Spinal cord (tissue), 10 donors: ENCODE results near the gene IZUMO1R. TPM values are rescaled to one million over a fixed set of nuclear protein-coding genes. Genes with fewer than 3 reads are reported as not detected.
"Not testable (repeated sequence)": the region's sequence is repeated elsewhere in the genome, so short reads cannot be mapped to it uniquely, and the experiment has no call there.

Experiments used
- DNase-seq, 6 donors: peaks; one replicate each; pipeline versions ENCODE4 v3.0.0 to v3.0.0-alpha.2; 2013 to 2015; ENCODE audit warnings: low spot score in 6 of 6, low read depth in 4 of 6
- H3K27ac ChIP-seq: one replicate; pipeline ENCODE4 v1.5.1; 2013; ENCODE audit warnings: low read depth, low read length, control low read depth
- H3K27me3 ChIP-seq: one replicate; pipeline ENCODE4 v1.6.1; 2013; ENCODE audit warnings: low read length; ENCODE audit not compliant: control insufficient read depth, insufficient read depth
- H3K36me3 ChIP-seq: one replicate; pipeline ENCODE4 v1.6.1; 2013; ENCODE audit warnings: low read length; ENCODE audit not compliant: control insufficient read depth, insufficient read depth
- H3K4me1 ChIP-seq: one replicate; pipeline ENCODE4 v1.6.1; 2013; ENCODE audit warnings: low read length; ENCODE audit not compliant: control insufficient read depth, insufficient read depth
- H3K4me3 ChIP-seq: one replicate; pipeline ENCODE4 v1.5.1; 2013; ENCODE audit warnings: low read depth, low read length, control low read depth
- H3K9me3 ChIP-seq: one replicate; pipeline ENCODE4 v1.6.1; 2013; ENCODE audit warnings: low read length; ENCODE audit not compliant: control insufficient read depth, insufficient read depth
- WGBS: methylation state at CpG from one replicate; pipeline ENCODE4 v1.1.5; 2013; ENCODE audit warnings: missing lambda C conversion rate; ENCODE audit not compliant: insufficient coverage; 5-methylcytosine and 5-hydroxymethylcytosine counted together
- long read RNA-seq, 4 donors: transcript quantifications; one replicate each; lab custom pipeline, GENCODE V29; 2026
- polyA plus RNA-seq, 2 donors: library from polyadenylated mRNA; unstranded; fragments of 120-200 nt; gene quantifications; one replicate each; pipeline ENCODE4 v1.2.1, GENCODE V29; 2013; ENCODE audit not compliant: insufficient read length in 2 of 2
- total RNA-seq, 2 donors: library from RNA; depleted of rRNA in 1 of 2; stranded (reverse); fragments of 120-200 nt in 1 of 2; fragments of >200 nt in 1 of 2; gene quantifications; one replicate each; pipeline versions ENCODE4 v1.2.3 to v1.2.4, GENCODE V29; 2013 to 2014
- donor health status: healthy.

The IZUMO1R gene
- total RNA-seq (under 1 TPM in 1 of 2 donors, not detected in 1; 0.28 TPM), polyA plus RNA-seq (under 1 TPM in 1 of 2 donors, not detected in 1; 0.27 TPM)
- long read RNA-seq, donor 1, result 0 reads
- long read RNA-seq, donor 2, result 0 reads
- long read RNA-seq, donor 3, result 0 reads
- long read RNA-seq, donor 4, result 0 reads

DNA sequence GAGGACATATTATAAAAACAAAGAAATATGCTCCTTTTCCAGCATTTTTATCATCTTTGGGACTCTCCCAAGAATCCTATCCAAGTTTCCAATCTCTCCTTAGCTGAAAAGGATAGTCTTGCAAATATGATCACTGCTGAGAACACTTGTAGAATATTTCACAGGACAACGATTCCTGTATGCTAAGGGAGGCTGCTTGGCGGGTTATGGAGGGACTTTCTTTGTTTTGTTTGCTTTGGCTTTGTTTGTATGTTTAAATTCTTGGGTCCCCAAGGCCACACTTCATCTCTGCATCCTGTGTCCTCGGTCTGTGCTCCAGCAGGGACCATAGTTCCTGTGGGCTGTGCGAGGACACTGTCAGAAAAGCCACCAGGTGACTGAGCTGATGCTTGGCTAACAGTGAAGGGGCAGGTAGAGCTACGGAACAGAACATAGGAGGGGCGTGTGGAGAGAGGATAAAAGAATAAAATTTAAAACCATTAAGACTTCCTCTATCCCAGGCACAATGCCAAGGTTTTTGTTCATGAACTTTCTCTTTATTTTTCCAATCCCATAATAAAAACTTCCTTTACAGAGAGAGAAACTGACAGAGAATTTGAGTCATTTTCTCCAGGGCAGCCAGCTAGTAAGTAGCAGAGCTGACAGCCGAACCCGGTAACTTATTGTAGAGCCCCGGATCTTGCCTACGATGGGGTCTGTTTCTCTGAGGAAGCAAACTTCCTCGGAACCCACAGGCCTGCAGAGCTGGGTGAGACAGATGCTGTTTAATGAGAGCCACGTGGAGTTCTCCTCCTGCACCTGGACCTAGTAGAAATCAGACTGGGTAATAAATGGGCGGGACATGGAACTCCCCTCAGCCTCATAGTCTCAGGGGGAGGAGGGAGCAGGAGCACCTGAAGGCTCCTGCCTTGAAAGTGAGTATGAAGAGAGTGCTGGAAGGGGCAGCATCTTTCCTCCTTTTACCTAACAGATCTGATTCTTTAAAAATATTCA lies at the start of gene IZUMO1R:
IZUMO1R (plus strand) TSS at position 615 of the 993 bp plus-strand sequence. CDS start 1,057 bp downstream, outside the sequence.
- DNase-seq, result peak in 1 of 6 donors; percentile 77
- Histone ChIP-seq H3K27ac (peak within 1 kb of the TSS; percentile 54), H3K27me3 (peaks cover 2% of the 10 kb centered on the region), H3K4me3 (no peak within 1 kb of the TSS), H3K36me3 (no peaks in the 10 kb centered on the region), H3K9me3 (no peaks in the 10 kb centered on the region), H3K4me1 (no peaks in the 10 kb centered on the region)
- WGBS, result 38% methylated on average over 5 of the region's 13 CpGs

DNA sequence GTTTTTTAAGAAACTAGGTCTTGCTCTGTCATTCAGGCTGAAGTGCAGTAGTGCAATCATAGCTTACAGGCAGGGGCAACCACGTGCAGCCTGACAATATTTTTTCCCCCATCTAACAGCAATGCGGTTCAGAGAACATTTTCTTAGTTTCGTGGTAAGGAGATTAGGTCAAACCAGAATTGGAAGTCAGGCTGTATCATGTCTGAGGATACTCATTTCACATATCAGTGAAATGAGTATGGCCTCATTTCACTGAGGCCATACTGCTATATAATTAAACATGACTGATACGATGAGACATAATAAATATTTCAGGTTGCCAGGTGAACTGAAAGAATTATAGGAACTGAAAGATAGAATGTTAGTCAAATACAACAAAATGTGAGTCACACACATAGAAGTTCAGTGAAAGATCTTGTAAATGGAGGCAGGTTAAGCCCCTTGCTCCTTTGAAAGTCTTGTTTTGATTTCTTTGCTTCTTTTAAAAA lies 32.5 kb upstream of the IZUMO1R start:
- no CpG with 5 or more reads among the region's 4 CpGs for WGBS

GRCh38 chr11:94272738-94273313 lies 31.6 kb upstream of the IZUMO1R start:
- H3K9me3 ChIP-seq, result no peaks in the 10 kb centered on the region
- DNase-seq, result no peak
- H3K27me3 ChIP-seq, result no peaks in the 10 kb centered on the region
- 73% methylated on average over 4 of the region's 6 CpGs for WGBS
- H3K27ac ChIP-seq, result no peak overlapping the region
- no peaks in the 10 kb centered on the region for H3K36me3 ChIP-seq
- no peak overlapping the region for H3K4me3 ChIP-seq
- H3K4me1 ChIP-seq, result no peaks in the 10 kb centered on the region

More for the DNA sequence above, 32.5 kb upstream of the IZUMO1R start:
- Histone ChIP-seq H3K4me3 (no peak overlapping the region), H3K36me3 (no peaks in the 10 kb centered on the region), H3K4me1 (no peaks in the 10 kb centered on the region), H3K27ac (no peak overlapping the region), H3K27me3 (no peaks in the 10 kb centered on the region), H3K9me3 (no peaks in the 10 kb centered on the region)
- no peak for DNase-seq

- 94% methylated on average over 3 of the region's 3 CpGs for WGBS
- no peak overlapping the region for H3K27ac ChIP-seq
These were observed 28.4 kb upstream of the IZUMO1R start for GRCh38 chr11:94275961-94276360.

DNA sequence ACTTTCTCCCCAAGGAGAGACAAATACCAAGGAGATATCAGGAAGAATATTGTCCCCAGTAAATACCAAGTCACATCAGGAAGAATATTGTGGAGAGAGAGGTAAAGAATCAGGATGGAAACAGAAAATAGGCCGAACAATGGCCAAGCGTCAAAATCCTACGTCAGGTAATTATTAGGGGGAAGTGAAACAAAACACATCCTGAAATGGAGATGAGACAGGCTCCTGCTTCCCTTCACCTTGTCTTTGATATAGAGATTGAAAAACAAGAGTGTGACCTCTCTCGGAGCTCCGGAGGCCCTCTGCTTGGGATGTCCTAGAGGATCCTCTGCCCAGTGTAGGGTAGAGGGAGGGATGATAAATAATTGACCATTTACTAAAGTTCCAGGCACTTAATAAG lies 27.4 kb upstream of the IZUMO1R start:
- H3K4me3 ChIP-seq, result no peak overlapping the region
- H3K36me3 ChIP-seq, result no peaks in the 10 kb centered on the region
- WGBS, result 83% methylated on average over 2 of the region's 5 CpGs
- no peaks in the 10 kb centered on the region for H3K9me3 ChIP-seq
- no peak overlapping the region for H3K27ac ChIP-seq
- H3K4me1 ChIP-seq, result no peaks in the 10 kb centered on the region
- no peak for DNase-seq
- H3K27me3 ChIP-seq, result no peaks in the 10 kb centered on the region

More at GRCh38 chr11:94275961-94276360, 28.4 kb upstream of the IZUMO1R start:
- no peaks in the 10 kb centered on the region for H3K9me3 ChIP-seq
- H3K27me3 ChIP-seq, result no peaks in the 10 kb centered on the region
- no peaks in the 10 kb centered on the region for H3K4me1 ChIP-seq
- H3K4me3 ChIP-seq, result no peak overlapping the region
- H3K36me3 ChIP-seq, result no peaks in the 10 kb centered on the region
- DNase-seq, result no peak

- H3K4me1 ChIP-seq, H3K27ac ChIP-seq, H3K36me3 ChIP-seq, H3K4me3 ChIP-seq, H3K9me3 ChIP-seq, H3K27me3 ChIP-seq, DNase-seq: not testable (repeated sequence)
- 79% methylated on average over 2 of the region's 4 CpGs for WGBS
These were observed 26.2 kb upstream of the IZUMO1R start for GRCh38 chr11:94278207-94278606.

DNA sequence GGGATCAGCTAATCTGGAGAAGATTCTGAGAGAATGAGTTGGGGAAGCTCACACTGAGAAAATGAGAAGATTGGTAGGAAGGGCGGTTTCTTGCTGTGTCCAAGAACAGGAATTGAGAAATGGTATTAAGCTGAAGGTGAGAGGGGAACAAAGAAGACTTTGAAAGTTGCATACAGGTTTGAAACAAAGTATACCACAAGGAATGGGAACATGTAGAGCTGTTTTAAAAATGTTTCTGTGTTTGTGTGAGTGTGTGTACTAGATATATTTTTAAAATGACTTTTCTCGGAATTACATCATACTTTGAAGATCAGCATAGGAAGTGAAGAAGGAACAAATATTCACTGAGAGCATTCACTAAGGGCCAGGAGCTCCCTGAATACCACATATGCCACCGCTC lies 24.4 kb upstream of the IZUMO1R start:
- WGBS, result 100% methylated on average over 2 of the region's 3 CpGs
- H3K36me3 ChIP-seq, result no peaks in the 10 kb centered on the region

DNA sequence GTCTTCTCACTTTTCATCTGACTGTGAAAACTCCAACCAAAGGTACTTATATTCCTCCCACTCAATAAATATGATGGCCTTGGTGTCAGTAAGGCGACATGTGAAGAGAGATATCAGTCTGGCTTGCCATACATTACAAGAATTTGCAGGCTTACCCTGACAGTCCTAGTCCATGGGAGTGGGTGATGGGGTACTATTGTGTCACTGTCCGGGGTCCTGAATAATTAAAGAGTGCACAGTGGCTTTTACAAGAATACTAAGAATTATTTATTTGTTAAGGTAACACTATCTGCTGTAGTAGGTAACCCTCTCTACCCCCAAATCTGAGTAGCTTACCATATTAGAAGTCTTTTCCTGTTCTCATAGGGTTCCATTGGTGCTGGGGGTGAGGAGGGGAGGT lies 23.1 kb upstream of the IZUMO1R start:
- H3K4me1 ChIP-seq, result peaks cover 5% of the 10 kb centered on the region
- no peaks in the 10 kb centered on the region for H3K27me3 ChIP-seq
- no peak overlapping the region for H3K27ac ChIP-seq
- WGBS, result no CpG with 5 or more reads among the region's 2 CpGs
- no peaks in the 10 kb centered on the region for H3K9me3 ChIP-seq
- DNase-seq, result no peak
- no peak overlapping the region for H3K4me3 ChIP-seq
- no peaks in the 10 kb centered on the region for H3K36me3 ChIP-seq

More for the DNA sequence above, 24.4 kb upstream of the IZUMO1R start:
- peaks cover 5% of the 10 kb centered on the region for H3K4me1 ChIP-seq
- H3K27ac ChIP-seq, result no peak overlapping the region
- H3K27me3 ChIP-seq, result no peaks in the 10 kb centered on the region
- no peak for DNase-seq
- H3K9me3 ChIP-seq, result no peaks in the 10 kb centered on the region
- no peak overlapping the region for H3K4me3 ChIP-seq

DNA sequence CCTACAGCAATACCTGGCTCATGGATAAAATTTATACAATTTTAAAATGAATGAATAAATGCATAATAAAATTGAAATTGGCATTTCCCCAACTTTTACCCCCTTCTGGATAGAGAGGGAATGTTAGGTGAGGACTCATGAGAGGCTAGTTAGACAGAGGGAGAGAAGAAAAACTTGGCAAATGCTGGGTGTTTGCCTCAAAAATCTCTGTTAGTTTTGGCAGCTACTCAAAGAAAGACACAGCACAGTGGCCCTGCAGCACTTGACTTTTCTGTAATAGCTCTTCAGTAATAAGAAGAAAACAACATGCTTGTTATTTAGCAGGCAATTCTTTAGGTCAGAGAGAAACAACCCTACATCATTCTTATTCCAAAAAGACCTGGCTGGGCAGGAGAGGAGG lies 20.7 kb upstream of the IZUMO1R start:
- H3K27ac ChIP-seq, result no peak overlapping the region
- no peaks in the 10 kb centered on the region for H3K36me3 ChIP-seq
- peak in 2 of 6 donors; percentile 50 to 74 for DNase-seq
- H3K27me3 ChIP-seq, result no peaks in the 10 kb centered on the region
- H3K4me3 ChIP-seq, result no peak overlapping the region
- peaks cover 5% of the 10 kb centered on the region for H3K4me1 ChIP-seq
- no peaks in the 10 kb centered on the region for H3K9me3 ChIP-seq
